ENCODE measurements around the gene ADIPOR2.
A peak's percentile ranks its signal among the peaks of the same experiment; 100 is the strongest.

Gene ADIPOR2

DNA sequence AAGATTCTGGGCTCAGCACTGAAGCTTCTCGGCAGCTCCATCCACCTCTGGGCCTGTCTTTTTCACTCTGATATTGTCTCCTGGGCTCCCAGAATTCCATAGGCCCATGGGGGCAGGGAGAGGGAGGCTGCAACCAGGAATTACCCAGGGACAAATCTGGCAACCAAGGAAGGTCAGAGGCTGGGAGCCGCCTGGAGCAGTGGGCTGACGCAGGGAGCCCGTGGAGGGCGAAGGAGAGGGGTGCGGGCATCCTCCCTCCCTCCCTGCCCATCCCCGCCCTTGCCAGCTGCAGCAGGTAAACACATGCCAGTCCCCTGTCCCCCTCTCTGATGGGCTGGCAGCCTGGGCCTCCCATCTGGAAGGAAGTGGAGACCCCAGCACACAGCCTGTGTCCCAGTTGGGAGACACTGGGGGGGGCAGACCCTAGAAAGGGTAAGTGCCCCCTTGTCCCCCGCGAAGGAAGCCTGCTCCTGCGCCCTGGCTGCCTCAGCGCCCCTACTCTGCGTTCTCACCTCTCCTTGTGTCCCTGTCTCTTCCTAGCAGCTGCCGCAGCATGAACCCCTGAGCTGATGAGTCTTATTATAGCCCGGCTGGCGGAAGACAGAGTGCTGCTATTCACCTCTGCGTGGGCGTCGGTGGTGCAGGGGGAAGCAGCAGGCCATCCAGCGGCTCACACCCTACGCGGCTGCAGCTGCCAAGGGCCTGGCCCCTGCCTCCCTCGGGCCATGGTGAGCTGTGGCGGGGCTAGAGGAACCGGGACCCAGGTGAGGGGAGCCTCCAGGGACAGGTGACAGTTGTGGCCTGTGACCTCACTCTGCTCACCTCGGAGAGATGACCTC, 136.2 kb downstream of the ADIPOR2 start:
- Mint-ChIP-seq H3K27ac (no peak overlapping the region), H3K4me3 (no peak overlapping the region), H3K4me1 (peaks cover 3% of the 10 kb centered on the region), H3K9me3 (no peaks in the 10 kb centered on the region), H3K36me3 (no peaks in the 10 kb centered on the region), H3K27me3 (peaks cover 21% of the 10 kb centered on the region)
- ATAC-seq (ENCODE audit: low read depth) (peak; percentile 21), DNase-seq (ENCODE audit: low spot score in 2 of 2) (no peak)

GRCh38 chr12:1827826-1828805, 137.2 kb downstream of the ADIPOR2 start:
- ATAC-seq (ENCODE audit: low read depth), result no peak
- H3K4me1 Mint-ChIP-seq, result peaks cover 3% of the 10 kb centered on the region
- peaks cover 16% of the 10 kb centered on the region for H3K27me3 Mint-ChIP-seq
- H3K4me3 Mint-ChIP-seq, result no peak overlapping the region
- no peaks in the 10 kb centered on the region for H3K36me3 Mint-ChIP-seq
- no peak overlapping the region for H3K27ac Mint-ChIP-seq
- DNase-seq (ENCODE audit: low spot score in 2 of 2), result no peak
- H3K9me3 Mint-ChIP-seq, result no peaks in the 10 kb centered on the region

- H3K27ac Mint-ChIP-seq, result no peak overlapping the region
- peaks cover 3% of the 10 kb centered on the region for H3K4me1 Mint-ChIP-seq
- no peak overlapping the region for H3K4me3 Mint-ChIP-seq
- ATAC-seq (ENCODE audit: low read depth) (no peak), DNase-seq (ENCODE audit: low spot score in 2 of 2) (no peak)
- H3K9me3 Mint-ChIP-seq, result no peaks in the 10 kb centered on the region
- no peaks in the 10 kb centered on the region for H3K36me3 Mint-ChIP-seq
- H3K27me3 Mint-ChIP-seq, result peaks cover 18% of the 10 kb centered on the region
Measured at GRCh38 chr12:1828856-1829255, 138.0 kb downstream of the ADIPOR2 start.

GRCh38 chr12:1829306-1829900, 138.5 kb downstream of the ADIPOR2 start:
- Mint-ChIP-seq H3K4me1 (peaks cover 3% of the 10 kb centered on the region), H3K27me3 (peaks cover 18% of the 10 kb centered on the region)

DNA sequence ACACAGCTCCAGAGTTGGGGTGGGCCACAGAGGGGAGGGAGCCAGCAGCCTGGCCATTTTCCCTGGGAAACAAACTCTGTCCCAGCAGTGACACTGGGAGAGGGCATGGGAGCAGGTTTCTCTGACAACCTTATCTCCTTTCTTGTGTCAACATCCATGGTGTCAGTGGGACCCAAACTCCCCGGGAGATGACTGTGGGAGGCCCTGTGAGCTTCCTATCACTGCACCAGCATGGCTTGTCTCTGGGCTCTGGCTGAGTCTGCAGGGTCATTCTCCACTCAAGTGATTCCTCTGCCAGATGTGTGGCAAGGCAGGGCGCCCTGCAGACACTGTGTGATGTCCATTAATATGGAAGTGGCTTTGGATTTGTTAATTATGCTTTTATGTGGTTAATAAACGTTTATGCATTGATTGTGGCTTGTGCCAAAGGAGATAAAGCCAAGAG, 139.6 kb downstream of the ADIPOR2 start:
- H3K36me3 Mint-ChIP-seq, result no peaks in the 10 kb centered on the region
- peaks cover 6% of the 10 kb centered on the region for H3K4me1 Mint-ChIP-seq
- H3K9me3 Mint-ChIP-seq, result no peaks in the 10 kb centered on the region
- DNase-seq (ENCODE audit: low spot score in 2 of 2), result no peak
- peaks cover 21% of the 10 kb centered on the region for H3K27me3 Mint-ChIP-seq
- no peak overlapping the region for H3K4me3 Mint-ChIP-seq
- no peak for ATAC-seq (ENCODE audit: low read depth)
- H3K27ac Mint-ChIP-seq, result no peak overlapping the region

More at GRCh38 chr12:1829306-1829900, 138.5 kb downstream of the ADIPOR2 start:
- Mint-ChIP-seq H3K9me3 (no peaks in the 10 kb centered on the region), H3K27ac (no peak overlapping the region), H3K36me3 (no peaks in the 10 kb centered on the region), H3K4me3 (no peak overlapping the region)
- DNase-seq (ENCODE audit: low spot score in 2 of 2) (no peak), ATAC-seq (ENCODE audit: low read depth) (no peak)

GRCh38 chr12:1830981-1831963, 140.4 kb downstream of the ADIPOR2 start:
- Mint-ChIP-seq H3K4me1 (peaks cover 6% of the 10 kb centered on the region), H3K27ac (no peak overlapping the region), H3K9me3 (no peaks in the 10 kb centered on the region), H3K36me3 (no peaks in the 10 kb centered on the region), H3K27me3 (peaks cover 21% of the 10 kb centered on the region), H3K4me3 (no peak overlapping the region)
- DNase-seq (ENCODE audit: low spot score in 2 of 2), result no peak
- ATAC-seq (ENCODE audit: low read depth), result no peak

DNA sequence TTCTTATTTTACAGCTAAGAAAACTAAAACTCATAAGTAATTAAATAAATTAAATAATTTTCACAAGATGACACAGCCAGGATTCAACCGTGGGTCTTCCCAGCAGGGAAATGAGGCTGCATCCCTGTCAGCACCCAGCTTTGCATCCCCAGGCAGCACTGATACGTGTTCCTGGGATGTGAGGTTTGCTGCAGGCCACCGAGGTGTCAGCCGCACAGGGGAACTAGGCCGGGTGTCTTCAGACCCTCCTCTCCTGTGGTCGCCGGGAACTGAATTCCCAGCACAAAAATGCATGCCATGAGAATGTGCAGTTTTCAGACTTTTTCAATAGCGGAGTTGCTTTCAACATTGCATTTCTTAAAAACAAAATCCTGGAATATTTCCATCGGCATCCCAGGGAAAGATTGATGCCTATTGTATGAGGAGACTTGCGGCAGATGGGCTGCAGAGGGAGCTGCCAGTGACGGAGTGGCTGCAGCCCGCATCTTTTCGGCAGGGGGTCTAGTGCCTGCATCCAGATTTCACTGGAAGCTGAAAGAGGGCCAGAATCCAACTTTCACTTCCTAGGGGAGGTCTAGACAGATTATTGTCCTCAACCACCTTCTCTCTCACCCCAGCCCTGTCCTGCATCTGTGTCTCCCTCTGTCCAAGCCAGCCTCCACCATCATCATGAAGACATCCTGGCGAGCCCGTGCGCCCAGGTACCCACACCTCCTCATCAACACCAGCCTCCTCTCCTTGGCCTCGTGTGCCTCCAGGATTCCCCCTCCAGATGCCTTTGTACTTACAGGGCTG, 142.1 kb downstream of the ADIPOR2 start:
- H3K27ac Mint-ChIP-seq, result no peak overlapping the region
- H3K4me3 Mint-ChIP-seq, result no peak overlapping the region
- H3K4me1 Mint-ChIP-seq, result peaks cover 3% of the 10 kb centered on the region
- DNase-seq (ENCODE audit: low spot score in 2 of 2) (no peak), ATAC-seq (ENCODE audit: low read depth) (no peak)
- H3K27me3 Mint-ChIP-seq, result peaks cover 21% of the 10 kb centered on the region
- H3K36me3 Mint-ChIP-seq, result no peaks in the 10 kb centered on the region
- H3K9me3 Mint-ChIP-seq, result no peaks in the 10 kb centered on the region

- Mint-ChIP-seq H3K27ac (no peak overlapping the region), H3K27me3 (peaks cover 24% of the 10 kb centered on the region), H3K4me1 (peaks cover 3% of the 10 kb centered on the region), H3K9me3 (no peaks in the 10 kb centered on the region), H3K36me3 (no peaks in the 10 kb centered on the region), H3K4me3 (no peak overlapping the region)
- no peak for DNase-seq (ENCODE audit: low spot score in 2 of 2)
- no peak for ATAC-seq (ENCODE audit: low read depth)
Measured at GRCh38 chr12:1833596-1834028, 142.7 kb downstream of the ADIPOR2 start.

- DNase-seq (ENCODE audit: low spot score in 2 of 2), result no peak
- Mint-ChIP-seq H3K4me3 (no peak overlapping the region), H3K36me3 (no peaks in the 10 kb centered on the region), H3K27ac (no peak overlapping the region), H3K27me3 (peaks cover 25% of the 10 kb centered on the region), H3K4me1 (peaks cover 3% of the 10 kb centered on the region), H3K9me3 (no peaks in the 10 kb centered on the region)
- ATAC-seq (ENCODE audit: low read depth), result no peak
Measured at GRCh38 chr12:1834186-1834925, 143.5 kb downstream of the ADIPOR2 start.

- H3K27me3 Mint-ChIP-seq, result peaks cover 22% of the 10 kb centered on the region
Measured at GRCh38 chr12:1835211-1836131, 144.6 kb downstream of the ADIPOR2 start.

DNA sequence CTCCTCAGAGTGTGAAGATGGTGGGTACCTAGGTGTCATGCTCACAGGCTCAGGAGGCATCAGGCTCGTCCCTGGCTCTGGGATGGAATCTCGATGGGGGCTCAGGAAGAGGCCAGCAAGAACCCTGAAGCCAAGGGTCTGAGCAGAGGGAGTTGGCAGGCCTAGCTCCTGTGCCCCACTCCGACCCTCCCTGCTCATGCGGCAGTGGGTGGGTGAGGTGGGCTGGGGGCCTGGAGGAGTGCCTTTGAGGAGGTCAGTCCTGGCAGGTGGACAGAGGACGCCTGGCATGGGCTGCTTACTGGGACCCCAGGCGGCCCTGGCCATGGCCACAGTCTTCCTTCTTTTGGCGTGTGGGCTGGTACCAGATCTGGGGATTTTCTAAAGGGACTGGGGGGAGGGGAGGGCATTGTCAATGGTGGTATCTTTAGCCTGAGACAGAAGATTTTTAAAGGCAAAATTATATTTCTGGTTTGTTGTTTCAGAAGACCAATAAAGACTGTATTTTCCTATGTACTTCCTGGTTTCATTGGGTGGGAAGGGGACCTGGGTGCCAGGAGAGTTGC, 145.5 kb downstream of the ADIPOR2 start:
- Mint-ChIP-seq H3K27me3 (peaks cover 21% of the 10 kb centered on the region), H3K27ac (no peak overlapping the region), H3K4me3 (no peak overlapping the region)

More at GRCh38 chr12:1835211-1836131, 144.6 kb downstream of the ADIPOR2 start:
- Mint-ChIP-seq H3K9me3 (no peaks in the 10 kb centered on the region), H3K4me1 (peaks cover 8% of the 10 kb centered on the region), H3K36me3 (no peaks in the 10 kb centered on the region), H3K4me3 (no peak overlapping the region), H3K27ac (no peak overlapping the region)
- ATAC-seq (ENCODE audit: low read depth) (no peak), DNase-seq (ENCODE audit: low spot score in 2 of 2) (no peak)

More for the DNA sequence above, 145.5 kb downstream of the ADIPOR2 start:
- DNase-seq (ENCODE audit: low spot score in 2 of 2), result no peak
- ATAC-seq (ENCODE audit: low read depth), result no peak
- H3K9me3 Mint-ChIP-seq, result no peaks in the 10 kb centered on the region
- peaks cover 10% of the 10 kb centered on the region for H3K4me1 Mint-ChIP-seq
- H3K36me3 Mint-ChIP-seq, result no peaks in the 10 kb centered on the region

Data from memory B cell (primary cell).